Activated CD4-positive, alpha-beta T cell treated with anti-CD3 and anti-CD28 coated beads for 36 hours (primary cell): ENCODE measurements around the gene SP110. TPM values are rescaled to one million over a fixed set of nuclear protein-coding genes. Genes with fewer than 3 reads are reported as not detected.
"Not testable (repeated sequence)": the region's sequence is repeated elsewhere in the genome, so short reads cannot be mapped to it uniquely, and the experiment has no call there.

ENCODE experiments used
- ATAC-seq: fragments of 200-7000 bp; cut with Tn5 transposase; one replicate; pipeline ENCODE4 v1.10.0; 2021; ENCODE audit warnings: mild to moderate bottlenecking, moderate library complexity
- CTCF ChIA-PET: fragments of 350-600 bp; sonication (Branson Sonifier 250); formaldehyde crosslinking; loops from one replicate; lab custom pipeline; 2021; ENCODE audit warnings: antibody characterized with exemption; lab: Charles Lee
- POLR2A ChIA-PET: fragments of 350-600 bp; sonication (Branson Sonifier 250); formaldehyde crosslinking; loops from one replicate; lab custom pipeline; 2021; ENCODE audit warnings: antibody characterized with exemption, inconsistent platforms; lab: Charles Lee
- DNase-seq: peaks from one replicate; pipeline ENCODE4 v3.0.0-alpha.2; 2020
- H3K27ac Mint-ChIP-seq: one replicate; pipeline ENCODE4 v1.8.0; 2021; ENCODE audit warnings: mixed read lengths
- H3K27me3 Mint-ChIP-seq: one replicate; pipeline ENCODE4 v1.8.0; 2021; ENCODE audit warnings: mixed read lengths
- H3K36me3 Mint-ChIP-seq: one replicate; pipeline ENCODE4 v1.8.0; 2021; ENCODE audit warnings: low read depth, mixed read lengths
- H3K4me1 Mint-ChIP-seq: one replicate; pipeline ENCODE4 v1.8.0; 2021; ENCODE audit warnings: mixed read lengths
- H3K4me3 Mint-ChIP-seq: one replicate; pipeline ENCODE4 v1.8.0; 2021; ENCODE audit warnings: mild to moderate bottlenecking, moderate library complexity, mixed read lengths
- H3K9me3 Mint-ChIP-seq: one replicate; pipeline ENCODE4 v1.8.0; 2021; ENCODE audit warnings: low read depth, mixed read lengths
- intact Hi-C, 2 experiments: fragments of 100-400 bp; cut with DNase I in 1 of 2; cut with micrococcal nuclease in 1 of 2; formaldehyde crosslinking; loops; one replicate each; pipeline versions ENCODE4 v1.14.2 to v1.15.1; 2022 to 2024; cut with DNase I, micrococcal nuclease
- total RNA-seq, 2 experiments: library from RNA; stranded (reverse); gene quantifications; one replicate each; pipeline ENCODE4 v1.2.3, GENCODE V29; 2021

Gene SP110
- total RNA-seq, 2 experiments from 2014 or later: 96.2 to 111 TPM

GRCh38 chr2:230124757-230125431 is 94.9 kb downstream of the SP110 start:
- H3K4me3 Mint-ChIP-seq: no peak overlapping the region
- CTCF ChIA-PET: interaction anchor here (0.6 to 1.3 kb wide), 4 partner anchors 15 to 226 kb away, joined by 3 to 4 read pairs (median 3); no protein-coding TSS in a partner anchor
- peaks cover 4% of the 10 kb centered on the region for H3K9me3 Mint-ChIP-seq
- POLR2A ChIA-PET: no interaction called here
- ATAC-seq (no peak), DNase-seq (no peak)
- H3K4me1 Mint-ChIP-seq: peaks cover 14% of the 10 kb centered on the region
- H3K27me3 Mint-ChIP-seq: peaks cover 2% of the 10 kb centered on the region
- H3K36me3 Mint-ChIP-seq: no peaks in the 10 kb centered on the region
- intact Hi-C loops: no loop called here
- H3K27ac Mint-ChIP-seq: no peak overlapping the region

- no peak for DNase-seq
- POLR2A ChIA-PET: no interaction called here
- Mint-ChIP-seq H3K27ac (no peak overlapping the region), H3K4me3 (no peak overlapping the region), H3K27me3 (peaks cover 2% of the 10 kb centered on the region), H3K4me1 (peaks cover 14% of the 10 kb centered on the region), H3K36me3 (no peaks in the 10 kb centered on the region), H3K9me3 (peaks cover 4% of the 10 kb centered on the region)
- CTCF ChIA-PET: interaction anchor here (0.6 to 1.4 kb wide), 4 partner anchors 15 to 391 kb away, joined by 3 to 4 read pairs (median 3); no protein-coding TSS in a partner anchor
- ATAC-seq: no peak
- intact Hi-C loops: no loop called here
Measured at GRCh38 chr2:230124235-230124634, 95.5 kb downstream of the SP110 start.

- ATAC-seq: not testable (repeated sequence)
Measured at GRCh38 chr2:230120376-230120775, 99.4 kb downstream of the SP110 start.

GRCh38 chr2:230119827-230120226 is 100.0 kb downstream of the SP110 start:
- CTCF ChIA-PET: interaction anchor here (0.6 kb wide), 1 partner anchor 55 kb away, joined by 3 read pairs; no protein-coding TSS in a partner anchor
- ATAC-seq, POLR2A ChIA-PET: not testable (repeated sequence)

More at GRCh38 chr2:230120376-230120775, 99.4 kb downstream of the SP110 start:
- H3K36me3 Mint-ChIP-seq, H3K27ac Mint-ChIP-seq, DNase-seq, POLR2A ChIA-PET, H3K9me3 Mint-ChIP-seq, H3K4me3 Mint-ChIP-seq, H3K27me3 Mint-ChIP-seq, intact Hi-C loops: not testable (repeated sequence)
- H3K4me1 Mint-ChIP-seq: peaks cover 10% of the 10 kb centered on the region
- CTCF ChIA-PET: interaction anchor here (0.6 kb wide), 1 partner anchor 54 kb away, joined by 3 read pairs; no protein-coding TSS in a partner anchor

More at GRCh38 chr2:230119827-230120226, 100.0 kb downstream of the SP110 start:
- DNase-seq, H3K4me3 Mint-ChIP-seq, H3K27me3 Mint-ChIP-seq, intact Hi-C loops, H3K4me1 Mint-ChIP-seq, H3K27ac Mint-ChIP-seq, H3K36me3 Mint-ChIP-seq, H3K9me3 Mint-ChIP-seq: not testable (repeated sequence)

Other genes with a start within 250 kb of the SP110 start
- gene SLC16A14, start 151.1 kb downstream of the SP110 start, total RNA-seq: 1 to 10 TPM; 1.2 to 2.2 TPM
- gene SP140, start 5.8 kb upstream of the SP110 start, total RNA-seq: 10 to 100 TPM; 71.3 to 84.2 TPM
- 10 to 100 TPM; 40.1 to 43.4 TPM for gene SP140L, start 107.2 kb upstream of the SP110 start, total RNA-seq
- gene SP100, start 196.2 kb upstream of the SP110 start, total RNA-seq: 100 to 1,000 TPM; 150 to 174 TPM